HepG2 (cell line): ENCODE data around the gene SCN8A. TPM values are rescaled to one million over a fixed set of nuclear protein-coding genes. Genes with fewer than 3 reads are reported as not detected.

ENCODE experiments used
- ATAC-seq: fragments of 200-7000 bp; cut with Tn5 transposase; 3 replicates; pipeline ENCODE4 v1.9.1; 2020; ENCODE audit warnings: mild to moderate bottlenecking, moderate library complexity
- BruUV-seq: library from RNA; stranded (reverse); fragments of 400-500 nt; replicated peaks from 2 replicates; lab custom pipeline; 2021; lab: Mats Ljungman, UMichigan
- CTCF ChIA-PET: fragments of 300-600 bp; formaldehyde crosslinking; extraction: SDS; loops from one replicate; lab custom pipeline; 2021; ENCODE audit warnings: low total read pairs, inconsistent platforms, low intra/inter-chr PET ratio; lab: Yijun Ruan, JAX
- POLR2A ChIA-PET: fragments of 350-600 bp; sonication (Branson Sonifier 250); formaldehyde crosslinking; loops from one replicate; lab custom pipeline; 2020; ENCODE audit warnings: antibody characterized with exemption, inconsistent platforms; lab: Yijun Ruan, JAX
- DNase-seq: peaks from one replicate; pipeline ENCODE4 v3.0.0-alpha.2; 2015; ENCODE audit warnings: low spot score
- FAIRE-seq: peaks from 3 replicates; lab custom pipeline; 2011; peaks lifted over from hg19 to GRCh38; lab: Jason Lieb, UNC
- H2AFZ ChIP-seq: one replicate; pipeline ENCODE4 v1.6.1; 2011; ENCODE audit warnings: low read length, inconsistent platforms
- H3K27ac ChIP-seq: fragments of 300-600 bp; 3 replicates; pipeline ENCODE4 v1.8.0; 2011; ENCODE audit warnings: mixed run types, mild to moderate bottlenecking, mixed read lengths, low read length, inconsistent platforms; ENCODE audit not compliant: insufficient read depth; ENCODE audit errors: extremely low read length
- H3K27me3 ChIP-seq, 2 experiments: fragments of 200-600 bp in 1 of 2; 2 replicates in 1 of 2; 3 replicates in 1 of 2; pipeline versions ENCODE4 v1.6.0 to v1.8.0; 2011; ENCODE audit warnings: low read length in 2 of 2, mild to moderate bottlenecking in 2 of 2, moderate library complexity in 2 of 2, inconsistent platforms in 1 of 2; ENCODE audit not compliant: insufficient read depth in 2 of 2, control insufficient read depth in 1 of 2
- H3K36me3 ChIP-seq, 2 experiments: fragments of 200-600 bp in 1 of 2; replicated peaks in 1 of 2; 2 replicates in 1 of 2; 3 replicates in 1 of 2; pipeline versions ENCODE4 v1.5.1 to v1.8.0; 2011; ENCODE audit warnings: low read length in 2 of 2, inconsistent platforms in 1 of 2; ENCODE audit not compliant: insufficient read depth in 2 of 2, control insufficient read depth in 1 of 2
- H3K4me1 ChIP-seq: 2 replicates; pipeline ENCODE4 v1.5.1; 2012; ENCODE audit warnings: low read length, inconsistent platforms; ENCODE audit not compliant: insufficient read depth
- H3K4me2 ChIP-seq: 2 replicates; pipeline ENCODE4 v1.6.0; 2011; ENCODE audit warnings: low read depth, low read length, inconsistent platforms
- H3K4me3 ChIP-seq, 3 experiments: fragments of 200-600 bp in 1 of 3; sonication (generic), shearing (Covaris generic) in 1 of 3; replicated peaks in 1 of 3; 2 replicates each; pipeline ENCODE4 v1.5.1; 2011 to 2016; ENCODE audit warnings: low read length in 3 of 3, inconsistent platforms in 2 of 3, low read depth in 2 of 3, mild to moderate bottlenecking in 2 of 3, control low read depth in 1 of 3, mixed read lengths in 1 of 3; ENCODE audit not compliant: insufficient read depth in 1 of 3
- H3K79me2 ChIP-seq: one replicate; pipeline ENCODE4 v1.6.1; 2011; ENCODE audit warnings: low read length, inconsistent platforms; ENCODE audit not compliant: insufficient read depth
- H3K9ac ChIP-seq: 2 replicates; pipeline ENCODE4 v1.6.0; 2011; ENCODE audit warnings: mild to moderate bottlenecking, low read depth, low read length, inconsistent platforms; ENCODE audit not compliant: insufficient read depth
- H3K9me3 ChIP-seq: 2 replicates; pipeline ENCODE4 v1.5.1; 2012; ENCODE audit warnings: mild to moderate bottlenecking, low read length
- H4K20me1 ChIP-seq: 2 replicates; pipeline ENCODE4 v1.6.0; 2011; ENCODE audit warnings: inconsistent platforms, mild to moderate bottlenecking, low read length, moderate library complexity; ENCODE audit not compliant: insufficient read depth
- ELF4 ChIP-seq: sonication (generic); formaldehyde crosslinking; IDR thresholded peaks from 2 replicates; pipeline ENCODE4 v1.5.0; 2020; ENCODE audit warnings: missing genetic modification reagents, mild to moderate bottlenecking, moderate library complexity, borderline replicate concordance
- GATAD2A ChIP-seq: IDR thresholded peaks from 2 replicates; pipeline ENCODE4 v1.6.1; 2016
- MAFF ChIP-seq: IDR thresholded peaks from 2 replicates; pipeline ENCODE4 v1.6.1; 2011; ENCODE audit warnings: low read depth, low read length, improper control_type of control experiment
- MAFK ChIP-seq, 2 experiments: IDR thresholded peaks in 1 of 2; conservative IDR thresholded peaks in 1 of 2; 2 replicates each; pipeline ENCODE4 v1.6.1; 2011; ENCODE audit warnings: improper control_type of control experiment in 2 of 2, low read length in 2 of 2
- NPAS2 ChIP-seq: sonication (generic); formaldehyde crosslinking; IDR thresholded peaks from 2 replicates; pipeline ENCODE4 v1.8.0; 2022; ENCODE audit warnings: mild to moderate bottlenecking, missing genetic modification reagents, borderline replicate concordance
- RAD21 ChIP-seq: fragments of 450-650 bp; formaldehyde crosslinking; IDR thresholded peaks from 2 replicates; pipeline ENCODE4 v1.5.0; 2020; ENCODE audit warnings: mild to moderate bottlenecking
- ZBTB1 ChIP-seq: sonication (generic); formaldehyde crosslinking; IDR thresholded peaks from 2 replicates; pipeline ENCODE4 v1.4.0; 2020; ENCODE audit warnings: missing genetic modification reagents, borderline replicate concordance
- ZEB1 ChIP-seq: IDR thresholded peaks from 2 replicates; pipeline ENCODE4 v1.6.1; 2012; ENCODE audit warnings: mild to moderate bottlenecking, low read depth, inconsistent platforms; ENCODE audit not compliant: insufficient replicate concordance
- ZNF225 ChIP-seq: sonication (generic); formaldehyde crosslinking; IDR thresholded peaks from 2 replicates; pipeline ENCODE4 v1.4.0; 2020; ENCODE audit warnings: mild to moderate bottlenecking, missing genetic modification reagents
- ZNF260 ChIP-seq: sonication (generic); formaldehyde crosslinking; IDR thresholded peaks from 2 replicates; pipeline ENCODE4 v1.4.0; 2020; ENCODE audit warnings: missing genetic modification reagents, low read depth, mild to moderate bottlenecking, borderline replicate concordance
- ZNF33A ChIP-seq: sonication (generic); formaldehyde crosslinking; IDR thresholded peaks from 2 replicates; pipeline ENCODE4 v1.5.1; 2020; ENCODE audit warnings: missing genetic modification reagents, mild to moderate bottlenecking, moderate library complexity, borderline replicate concordance
- WGBS: methylation state at CpG from one replicate; pipeline ENCODE4 v1.1.6; 2017; ENCODE audit warnings: low lambda C conversion rate; 5-methylcytosine and 5-hydroxymethylcytosine counted together
- in situ Hi-C: cut with HindIII; loops from 2 replicates; pipeline ENCODE4 v1.10.0; 2017; ENCODE audit warnings: low pct_unique_long_range_greater_than_20kb; ENCODE audit not compliant: extremely low pct_ligation_motif_present
- intact Hi-C: fragments of 100-400 bp; cut with micrococcal nuclease; formaldehyde crosslinking; loops from one replicate; pipeline ENCODE4 v1.10.0; 2022; ENCODE audit not compliant: unreplicated experiment
- polyA plus RNA-seq, 8 experiments: library from polyadenylated mRNA; depleted of rRNA in 3 of 8; stranded (reverse) in 7 of 8; unstranded in 1 of 8; fragments of >200 nt; fragmentation: Illumina TruSeq in 4 of 8; extraction: Trizol in 4 of 8; gene quantifications; 2 replicates each; pipeline versions ENCODE4 v1.2.1 to v1.2.3, GENCODE V29; 2011 to 2016; ENCODE audit warnings: low read depth in 4 of 8, missing spikeins in 1 of 8, mixed read lengths in 1 of 8; ENCODE audit not compliant: insufficient read depth in 1 of 8
- total RNA-seq, 5 experiments: library from RNA; depleted of rRNA; stranded (reverse); fragments of >200 nt; fragmentation: Illumina TruSeq; extraction: Trizol; gene quantifications; 2 replicates each; pipeline ENCODE4 v1.2.3, GENCODE V29; 2016; ENCODE audit warnings: low read depth in 1 of 5

The SCN8A gene
- total and polyA plus RNA-seq, 2 of the 13 experiments (the other 11 are each of a cell fraction or from before 2014, with no cell fraction given) = 0.57 to 1.4 TPM

DNA sequence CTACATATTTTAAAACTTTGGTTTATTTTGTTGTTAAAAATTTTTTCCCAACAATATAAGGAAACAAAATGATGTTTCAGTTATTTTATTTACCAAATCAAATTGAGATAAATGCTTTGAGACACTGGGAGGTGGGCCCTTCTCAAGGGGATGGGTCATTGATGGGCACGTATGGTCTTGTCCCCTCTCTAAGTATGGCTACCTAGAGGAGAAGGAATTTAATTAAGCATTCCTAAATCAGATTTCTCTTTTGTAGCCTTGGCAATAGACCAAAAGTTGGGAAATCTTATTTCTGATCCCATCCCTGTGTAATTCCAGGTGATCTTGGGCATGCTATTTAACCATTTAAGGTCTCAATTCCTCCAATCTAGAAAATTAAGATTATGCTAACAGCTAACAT lies 79.0 kb downstream of the SCN8A start (continued):
- TF ChIP-seq ELF4 (CRISPR knock-in tag) = no peak
- TF ChIP-seq ZEB1 = no peak
- no peak for TF ChIP-seq ZNF33A (CRISPR knock-in tag)
- TF ChIP-seq ZNF225 = no peak
- TF ChIP-seq, all 625 proteins: peak for 0

DNA sequence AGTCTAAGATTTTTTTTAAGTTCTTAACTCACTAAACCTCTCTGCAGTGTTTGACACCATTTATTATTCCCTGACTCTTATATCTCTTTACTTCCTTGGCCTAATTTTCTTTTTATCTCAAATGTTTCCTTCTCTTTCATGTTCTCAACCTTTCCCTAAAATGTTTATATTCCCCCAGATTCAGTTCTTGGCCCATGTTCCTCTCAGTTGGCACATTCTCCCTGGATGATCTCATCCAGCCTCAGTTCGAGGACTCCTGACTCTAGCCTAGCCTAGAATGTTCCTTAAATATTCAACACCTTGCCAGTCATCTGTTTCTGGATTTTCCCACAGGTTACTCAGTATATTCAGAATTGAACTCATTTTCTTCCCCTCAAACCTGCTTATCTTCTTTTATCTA lies 81.3 kb downstream of the SCN8A start:
- POLR2A ChIA-PET = no interaction called here

GRCh38 chr12:51675071-51675803 lies 84.2 kb downstream of the SCN8A start:
- ATAC-seq = no peak
- no TSS peak for BruUV-seq
- no peak overlapping the region for H3K9ac ChIP-seq
- H3K4me1 ChIP-seq = no peaks in the 10 kb centered on the region
- H4K20me1 ChIP-seq = no peaks in the 10 kb centered on the region
- no peak for DNase-seq
- in situ Hi-C loops = no loop called here
- no peak overlapping the region for H3K4me3 ChIP-seq
- no peaks in the 10 kb centered on the region for H3K36me3 ChIP-seq
- H3K9me3 ChIP-seq = no peaks in the 10 kb centered on the region
- H3K27ac ChIP-seq = no peak overlapping the region
- no peak overlapping the region for H2AFZ ChIP-seq
- FAIRE-seq = no peak
- TF ChIP-seq MAFF = peak; percentile 32; the same call in 1 of the 2 replicates
- TF ChIP-seq ZBTB1 (CRISPR knock-in tag) = no peak
- peak in 1 of 2 experiments; percentile 43; a peak in 3 of 4 replicates for TF ChIP-seq MAFK (conservative IDR thresholded peaks at IDR 0.05 in 1 of 2, IDR thresholded peaks at IDR 0.05 in 1 of 2; ENCODE audit: low read length in 2 of 2)
- no peaks in the 10 kb centered on the region for H3K79me2 ChIP-seq
- ChIA-PET POLR2A (no interaction called here), CTCF (no interaction called here)
- 24% methylated on average over 9 of the region's 9 CpGs for WGBS
- no peak overlapping the region for H3K4me2 ChIP-seq
- H3K27me3 ChIP-seq = no peaks in the 10 kb centered on the region
- intact Hi-C loops = no loop called here

More for the DNA sequence above, 81.3 kb downstream of the SCN8A start:
- TF ChIP-seq ZNF260 (CRISPR knock-in tag) (no peak), GATAD2A (CRISPR knock-in tag) (no peak), RAD21 (no peak), NPAS2 (no peak)
- TF ChIP-seq, all 625 proteins: peak for 0
- no peak overlapping the region for H2AFZ ChIP-seq
- no peaks in the 10 kb centered on the region for H3K9me3 ChIP-seq
- no peaks in the 10 kb centered on the region for H3K27me3 ChIP-seq
- FAIRE-seq (no peak), DNase-seq (no peak), ATAC-seq (no peak)
- no peaks in the 10 kb centered on the region for H3K4me1 ChIP-seq
- no TSS peak for BruUV-seq
- no peaks in the 10 kb centered on the region for H4K20me1 ChIP-seq
- no peak overlapping the region for H3K9ac ChIP-seq
- CTCF ChIA-PET = no interaction called here
- 31% methylated on average over 1 of the region's 1 CpG for WGBS
- H3K4me2 ChIP-seq = no peak overlapping the region
- no peak overlapping the region for H3K27ac ChIP-seq
- in situ Hi-C loops (loop anchor here (5.0 kb wide), 1 partner anchor 250 kb away; the partner anchor contains the start of gene SLC4A8), intact Hi-C loops (no loop called here)
- no peaks in the 10 kb centered on the region for H3K79me2 ChIP-seq
- no peaks in the 10 kb centered on the region for H3K36me3 ChIP-seq
- H3K4me3 ChIP-seq = no peak overlapping the region
